ENCODE results near the gene TMEM253.

Gene TMEM253

GRCh38 chr14:21071225-21072030, 29.4 kb upstream of the TMEM253 start:
- DNase-seq, result peak; percentile 82

GRCh38 chr14:21072031-21072473, 28.8 kb upstream of the TMEM253 start:
- peak; percentile 17 for DNase-seq

- DNase-seq, result no peak
Measured at GRCh38 chr14:21072781-21073339, 28.0 kb upstream of the TMEM253 start.

- DNase-seq, result no peak
Measured at GRCh38 chr14:21073921-21074320, 26.9 kb upstream of the TMEM253 start.

- no peak for DNase-seq
Measured at GRCh38 chr14:21074398-21075272, 26.2 kb upstream of the TMEM253 start.

- no peak for DNase-seq
Measured at GRCh38 chr14:21075719-21076437, 25.0 kb upstream of the TMEM253 start.

- no peak for DNase-seq
Measured at GRCh38 chr14:21077672-21078071, 23.2 kb upstream of the TMEM253 start.

GRCh38 chr14:21078287-21078686, 22.6 kb upstream of the TMEM253 start:
- no peak for DNase-seq

GRCh38 chr14:21078726-21079125, 22.1 kb upstream of the TMEM253 start:
- no peak for DNase-seq

GRCh38 chr14:21081521-21082142, 19.2 kb upstream of the TMEM253 start:
- DNase-seq, result no peak

- DNase-seq, result no peak
Measured at GRCh38 chr14:21083565-21084325, 17.1 kb upstream of the TMEM253 start.

- no peak for DNase-seq
Measured at GRCh38 chr14:21084396-21084795, 16.5 kb upstream of the TMEM253 start.

GRCh38 chr14:21084998-21085853, 15.6 kb upstream of the TMEM253 start:
- peak; percentile 81 for DNase-seq

GRCh38 chr14:21086908-21087293, 14.0 kb upstream of the TMEM253 start:
- DNase-seq, result no peak

GRCh38 chr14:21087294-21088091, 13.4 kb upstream of the TMEM253 start:
- peak; percentile 89 for DNase-seq

GRCh38 chr14:21088687-21089086, 12.2 kb upstream of the TMEM253 start:
- DNase-seq, result no peak

- no peak for DNase-seq
Measured at GRCh38 chr14:21089271-21089670, 11.6 kb upstream of the TMEM253 start.

GRCh38 chr14:21089877-21090193, 11.0 kb upstream of the TMEM253 start:
- DNase-seq, result no peak

GRCh38 chr14:21090194-21090939, 10.5 kb upstream of the TMEM253 start:
- DNase-seq, result no peak

Data from NCI-H226 (cell line).